Measurements from ENCODE around the gene PIGL.

GRCh38 chr17:16277163-16277562 lies 60.2 kb downstream of the PIGL start:
- TF ChIP-seq CTCF (IDR thresholded peaks at IDR 0.05) (no peak), POLR2AphosphoS5 (IDR thresholded peaks at IDR 0.05) (no peak)

All from breast epithelium (tissue), 3 donors.